AG10803 (cell line): ENCODE data around the gene CAMKK1.
A peak's percentile ranks its signal among the peaks of the same experiment; 100 is the strongest.

ENCODE experiments used
- DNase-seq: peaks from one replicate; pipeline ENCODE4 v3.0.0; 2010; ENCODE audit warnings: low read depth
- H3K4me3 ChIP-seq: 2 replicates; pipeline ENCODE4 v1.5.1; 2011; ENCODE audit warnings: mild to moderate bottlenecking, low read length, control low read depth
- CTCF ChIP-seq: conservative IDR thresholded peaks from 2 replicates; pipeline ENCODE4 v1.5.1; 2011; ENCODE audit warnings: mild to moderate bottlenecking, low read length, control low read depth, inconsistent platforms

The CAMKK1 gene

GRCh38 chr17:3879591-3880417, 13.0 kb downstream of the CAMKK1 start:
- no peak for DNase-seq
- no peak for TF ChIP-seq CTCF
- no peak overlapping the region for H3K4me3 ChIP-seq

GRCh38 chr17:3879186-3879585, 13.7 kb downstream of the CAMKK1 start:
- peak; percentile 82 for DNase-seq

GRCh38 chr17:3877220-3877619, 15.6 kb downstream of the CAMKK1 start:
- DNase-seq: no peak
- TF ChIP-seq CTCF: no peak
- H3K4me3 ChIP-seq: no peak overlapping the region

More at GRCh38 chr17:3879186-3879585, 13.7 kb downstream of the CAMKK1 start:
- TF ChIP-seq CTCF: peak; percentile 7; the same call in 1 of the 2 replicates
- no peak overlapping the region for H3K4me3 ChIP-seq

GRCh38 chr17:3875317-3875716, 17.5 kb downstream of the CAMKK1 start:
- no peak for TF ChIP-seq CTCF
- DNase-seq: no peak
- H3K4me3 ChIP-seq: no peak overlapping the region

- no peak for DNase-seq
- no peak for TF ChIP-seq CTCF
Measured at GRCh38 chr17:3873862-3874261, 19.0 kb downstream of the CAMKK1 start.

GRCh38 chr17:3870871-3871306, 22.0 kb downstream of the CAMKK1 start:
- DNase-seq: no peak
- no peak for TF ChIP-seq CTCF
- no peak overlapping the region for H3K4me3 ChIP-seq

More at GRCh38 chr17:3873862-3874261, 19.0 kb downstream of the CAMKK1 start:
- H3K4me3 ChIP-seq: no peak overlapping the region

GRCh38 chr17:3867606-3868005, 25.2 kb downstream of the CAMKK1 start:
- H3K4me3 ChIP-seq: no peak overlapping the region
- no peak for TF ChIP-seq CTCF
- DNase-seq: no peak
